Caki2 (cell line): Measurements from ENCODE around the gene TRIM65. TPM values are rescaled to one million over a fixed set of nuclear protein-coding genes. Genes with fewer than 3 reads are reported as not detected.
"Not testable (repeated sequence)": the region's sequence is repeated elsewhere in the genome, so short reads cannot be mapped to it uniquely, and the experiment has no call there.

Experiments used
- DNase-seq: peaks from one replicate; pipeline ENCODE4 v3.0.0-alpha.2; 2015; ENCODE audit warnings: low read depth
- in situ Hi-C: cut with HindIII; loops from 2 replicates; pipeline ENCODE4 v1.10.0; 2016; ENCODE audit warnings: low sequenced_read_pairs, low pct_unique_long_range_greater_than_20kb, mixed read lengths
- total RNA-seq: library from RNA; depleted of rRNA; stranded (reverse); fragments of >200 nt; shearing (Covaris generic); gene quantifications from 2 replicates; pipeline ENCODE4 v1.2.3, GENCODE V29; 2014; ENCODE audit warnings: low replicate concordance

TRIM65 gene
- total RNA-seq, 1 experiment from 2014 or later: 44.3 TPM

- DNase-seq: no peak
- in situ Hi-C loops: no loop called here
Measured at GRCh38 chr17:75881678-75882454, 14.9 kb downstream of the TRIM65 start.

- DNase-seq: no peak
- in situ Hi-C loops: no loop called here
Measured at GRCh38 chr17:75880266-75880665, 16.5 kb downstream of the TRIM65 start.

DNA sequence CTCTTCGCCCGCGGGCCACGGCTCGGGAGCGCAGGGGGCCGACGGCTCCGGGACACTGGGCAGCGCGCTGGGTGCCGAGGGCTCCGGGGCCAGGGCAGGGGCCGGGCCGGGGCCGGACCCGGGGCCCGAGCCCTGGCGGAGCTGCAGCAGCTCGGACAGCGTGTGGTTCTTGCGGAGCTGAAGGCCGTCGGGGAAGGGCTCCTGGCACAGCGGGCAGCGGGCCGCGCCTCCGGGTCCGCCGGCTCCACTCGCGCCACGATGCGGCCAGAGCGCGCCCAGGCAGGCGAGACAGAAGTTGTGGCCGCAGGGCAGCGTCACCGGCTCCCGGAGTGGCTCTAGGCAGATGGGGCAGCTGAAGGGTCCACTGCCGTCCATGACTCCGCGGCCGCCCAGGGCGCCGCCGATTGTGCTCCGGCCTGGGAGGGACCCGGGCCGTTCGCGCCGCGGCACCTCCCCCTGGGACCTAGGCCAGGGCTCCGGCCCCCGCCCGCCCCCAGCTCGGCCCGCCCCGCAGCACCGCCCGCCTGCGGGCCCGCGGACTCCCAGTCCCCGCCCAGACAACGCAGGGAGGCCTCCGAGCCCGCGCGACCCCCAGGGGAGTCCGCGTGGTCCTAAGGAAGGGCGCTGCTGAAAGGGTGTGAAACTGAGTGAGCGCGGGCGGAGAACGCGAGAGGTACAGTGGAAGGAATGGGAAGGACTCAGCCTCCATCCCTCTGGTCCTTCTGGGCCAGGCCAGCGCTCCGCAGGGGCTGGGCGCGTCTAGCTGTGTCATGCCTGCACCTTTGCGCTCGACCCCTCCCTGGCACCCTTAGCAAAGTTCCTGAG, 18.4 kb downstream of the TRIM65 start, which contains the start of gene TRIM47:
Gene TRIM47, minus strand, starts transcription at position 408 of the 825 bp plus-strand sequence. Its CDS starts 33 bp downstream, at position 375.
- in situ Hi-C loops: no loop called here
- DNase-seq: peak; percentile 75

- peak; percentile 82 for DNase-seq
- in situ Hi-C loops: no loop called here
Measured at GRCh38 chr17:75877752-75878173, 19.0 kb downstream of the TRIM65 start.

DNA sequence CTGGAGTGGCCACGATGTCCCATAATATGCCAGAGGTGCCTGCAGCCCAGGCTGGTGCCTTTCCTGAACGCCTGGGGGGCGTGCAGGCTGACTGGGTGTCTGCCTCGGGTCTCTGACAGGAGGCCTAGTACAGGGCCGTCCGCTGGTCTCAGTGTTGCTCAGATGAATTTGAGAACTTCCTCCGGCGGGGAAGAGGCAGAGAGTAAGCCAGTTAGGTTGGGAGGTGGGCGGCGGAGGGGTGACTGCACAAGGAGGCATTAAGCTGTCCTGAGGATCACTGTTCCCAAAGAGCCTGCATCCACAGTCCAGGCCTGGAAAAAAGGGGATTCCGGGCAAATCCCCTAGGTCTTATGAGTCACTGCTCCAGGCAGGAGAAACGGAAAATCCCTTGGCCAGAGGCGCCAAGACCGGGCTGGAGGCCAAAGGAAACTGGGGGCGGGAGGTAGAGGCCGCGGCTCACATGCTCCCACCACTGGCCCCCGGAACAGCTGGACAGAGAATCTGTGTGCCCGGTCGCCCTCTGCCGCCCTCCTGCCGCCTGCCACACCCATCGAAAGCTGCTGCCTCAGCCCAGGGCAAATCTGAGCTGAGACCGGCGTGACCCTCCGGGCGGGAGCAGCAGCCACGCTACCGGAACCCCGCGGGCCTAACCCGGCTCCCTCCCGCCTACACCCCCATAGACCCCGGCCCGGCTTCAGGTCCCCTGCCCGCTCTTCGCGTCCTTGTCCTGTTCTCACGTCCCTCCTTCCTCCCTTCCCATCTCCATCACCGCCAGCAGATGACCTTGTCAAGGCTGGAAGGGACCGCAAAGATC, 19.6 kb downstream of the TRIM65 start:
- DNase-seq: peak; percentile 98
- in situ Hi-C loops: no loop called here

GRCh38 chr17:75876190-75876937, 20.4 kb downstream of the TRIM65 start:
- DNase-seq: peak; percentile 89
- in situ Hi-C loops: no loop called here

DNA sequence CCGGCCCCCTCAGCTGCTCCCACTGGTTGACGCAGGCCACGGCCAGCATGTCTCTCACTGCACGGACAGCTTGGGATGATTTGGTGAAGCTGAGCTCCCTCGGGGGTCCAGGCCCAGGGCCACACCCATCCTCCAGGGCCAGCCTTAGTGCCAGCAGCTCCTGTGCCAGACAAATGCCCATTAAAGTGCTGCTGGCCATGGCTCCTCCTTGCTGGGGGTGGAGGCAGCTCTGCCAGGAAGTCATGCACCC, 20.9 kb downstream of the TRIM65 start:
- no peak for DNase-seq
- in situ Hi-C loops: no loop called here

- no peak for DNase-seq
- in situ Hi-C loops: no loop called here
Measured at GRCh38 chr17:75875182-75875939, 21.4 kb downstream of the TRIM65 start.

- DNase-seq: no peak
- in situ Hi-C loops: no loop called here
Measured at GRCh38 chr17:75874323-75875181, 22.2 kb downstream of the TRIM65 start.

DNA sequence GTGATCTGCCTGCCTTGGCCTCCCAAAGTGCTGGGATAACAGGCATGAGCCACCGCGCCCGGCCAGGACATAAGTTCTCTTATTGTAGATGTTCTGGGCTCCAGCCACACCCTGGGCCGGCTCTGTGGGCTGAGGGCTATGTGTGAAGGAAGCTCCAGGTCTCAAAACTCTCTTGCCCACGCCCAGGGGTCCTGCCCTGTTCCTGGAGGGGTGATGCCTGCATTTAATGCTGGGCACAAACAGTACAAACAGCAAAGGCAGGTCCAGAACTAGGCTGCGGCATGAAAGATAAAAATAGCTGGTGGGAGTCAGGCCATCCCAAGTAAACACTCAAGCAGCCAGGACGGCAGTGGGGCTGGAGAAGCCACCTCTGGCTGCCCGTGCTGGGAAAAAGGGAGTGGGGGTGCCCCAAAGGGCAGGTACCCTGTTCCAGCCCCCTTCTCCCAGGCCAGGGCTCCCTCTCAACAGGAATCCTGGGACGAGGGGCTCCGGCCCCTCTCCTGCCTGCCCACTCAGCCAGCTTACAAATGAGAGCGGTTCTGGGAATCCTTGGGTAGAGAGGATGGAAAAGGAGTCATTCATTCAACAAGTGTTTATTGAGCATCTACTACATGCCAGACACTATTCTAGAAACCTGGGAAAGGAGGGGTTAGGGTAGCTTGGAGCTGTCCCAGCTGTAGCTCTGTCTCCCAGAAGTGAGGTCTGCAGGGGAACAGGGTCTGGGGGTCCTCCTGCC, 23.0 kb downstream of the TRIM65 start:
- in situ Hi-C loops: no loop called here
- DNase-seq: no peak

DNA sequence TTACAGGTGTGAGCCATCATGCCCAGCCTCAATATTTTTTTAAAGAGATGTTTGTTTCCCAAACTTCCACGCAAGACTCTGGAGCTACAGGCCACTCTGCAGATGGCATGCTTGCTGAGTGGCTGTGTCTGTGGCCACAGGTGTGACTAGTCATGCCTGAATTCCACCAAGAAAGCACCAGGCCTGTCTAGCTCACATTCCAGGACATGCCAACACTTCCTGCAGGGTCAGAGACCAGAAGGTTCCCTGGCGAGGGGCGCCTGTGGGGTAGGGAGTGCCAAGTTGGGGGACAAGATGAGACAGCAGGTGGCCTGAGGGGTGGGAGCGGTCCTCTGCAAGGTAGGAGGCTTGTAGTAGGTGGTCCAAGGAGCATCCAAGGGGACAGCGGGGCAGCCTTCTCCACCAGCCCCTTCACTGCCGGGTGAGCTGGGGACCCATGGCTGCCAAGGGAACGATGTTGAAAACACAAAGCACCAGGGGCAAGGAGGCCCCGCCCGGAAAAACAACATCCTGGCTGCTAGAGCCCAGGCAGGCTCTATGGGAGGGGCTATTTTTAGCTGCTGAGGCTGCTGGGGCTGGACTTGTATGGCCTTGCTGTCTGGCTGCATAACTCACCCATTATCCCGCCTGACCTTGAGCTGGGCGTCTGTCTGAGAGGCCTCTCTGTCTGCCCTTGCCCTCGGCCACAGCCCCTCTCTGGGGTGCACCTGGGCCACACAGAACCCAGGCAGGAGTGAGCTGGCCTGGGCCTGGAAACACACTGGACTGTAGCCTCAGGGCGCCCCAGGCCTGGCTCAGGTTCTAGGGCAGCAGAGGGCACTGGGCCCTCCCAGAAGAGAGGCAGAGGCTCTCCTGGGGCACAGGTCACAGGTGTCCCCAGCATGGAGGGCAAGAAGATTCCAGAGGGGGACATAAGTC, 24.1 kb downstream of the TRIM65 start:
- DNase-seq: peak; percentile 83
- in situ Hi-C loops: no loop called here

- DNase-seq, in situ Hi-C loops: not testable (repeated sequence)
Measured at GRCh38 chr17:75870228-75870627, 26.5 kb downstream of the TRIM65 start.

DNA sequence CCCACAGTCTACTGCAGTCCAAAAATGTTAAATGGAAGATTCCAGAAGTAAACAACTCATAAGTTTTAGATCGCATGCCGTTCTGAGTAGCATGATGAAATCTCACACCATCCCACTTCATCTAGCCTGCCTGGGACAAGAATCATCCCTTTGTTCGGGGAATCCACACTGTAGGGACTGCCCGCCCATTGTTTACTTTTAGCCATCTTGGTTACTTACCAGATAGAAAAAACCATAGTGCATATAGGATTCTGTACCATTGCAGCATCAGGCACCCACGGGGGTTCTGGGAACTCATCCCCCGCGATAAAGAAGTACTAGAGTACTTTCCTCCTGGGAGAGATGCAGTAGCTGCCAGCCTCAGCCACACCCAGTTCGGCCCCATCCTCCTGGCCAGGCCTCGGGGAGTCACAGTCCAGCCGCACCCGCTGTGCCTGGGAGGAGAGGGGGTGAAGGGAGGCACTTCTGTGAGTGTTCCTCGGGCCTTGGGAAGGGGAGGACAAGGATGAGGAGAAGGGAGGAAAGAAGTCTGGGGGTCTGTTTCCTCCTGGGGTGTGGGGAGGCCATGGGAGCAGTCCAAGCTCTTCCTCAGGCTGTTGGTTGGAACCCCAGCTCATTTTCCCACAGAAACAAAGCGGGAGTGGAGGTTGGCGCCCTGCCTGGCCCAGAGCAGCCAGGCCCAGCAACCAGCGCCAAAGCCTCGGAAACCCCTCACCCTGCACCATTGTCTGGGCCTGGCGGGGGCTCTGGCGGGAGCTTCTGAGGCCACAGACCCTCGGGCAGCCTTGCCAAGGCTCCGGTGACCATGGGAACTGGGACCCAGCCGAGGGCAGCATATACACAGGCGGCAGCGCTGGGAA, 27.2 kb downstream of the TRIM65 start:
- DNase-seq: no peak
- in situ Hi-C loops: no loop called here

DNA sequence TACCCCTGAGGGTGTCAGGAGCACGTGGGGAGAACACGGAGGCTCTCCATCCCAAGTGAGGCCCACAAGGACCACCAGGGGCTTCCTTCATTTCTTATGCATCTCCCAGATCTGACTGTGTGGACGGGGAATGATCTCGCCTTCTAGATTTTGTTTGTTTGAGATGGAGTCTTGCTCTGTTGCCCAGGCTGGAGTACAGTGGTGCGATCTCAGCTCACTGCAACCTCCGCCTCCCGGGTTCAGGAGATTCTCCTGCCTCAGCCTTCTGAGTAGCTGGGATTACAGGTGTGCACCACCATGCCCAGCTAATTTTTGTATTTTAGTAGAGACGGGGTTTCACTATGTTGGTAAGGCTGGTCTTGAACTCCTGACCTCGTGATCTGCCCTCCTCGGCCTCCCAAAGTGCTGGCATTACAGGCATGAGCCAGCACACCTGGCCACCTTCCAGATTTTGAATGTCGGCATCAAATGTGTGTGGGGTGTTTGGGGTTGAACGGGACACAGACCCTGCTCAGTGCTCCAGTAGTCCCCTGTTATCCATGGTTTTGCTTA, 27.9 kb downstream of the TRIM65 start:
- in situ Hi-C loops, DNase-seq: not testable (repeated sequence)
